Endothelial cell of umbilical vein (primary cell): ENCODE data around the gene COL7A1. TPM values are rescaled to one million over a fixed set of nuclear protein-coding genes. Genes with fewer than 3 reads are reported as not detected.

Experiments used
- BruUV-seq: library from RNA; stranded (reverse); fragments of 400-500 nt; replicated peaks from 2 replicates; lab custom pipeline; 2021; lab: Mats Ljungman, UMichigan
- CTCF ChIA-PET: fragments of 300-600, 350-600 bp; sonication (Branson Sonifier 250); formaldehyde crosslinking; loops from one replicate; lab custom pipeline; 2021; ENCODE audit warnings: antibody characterized with exemption, inconsistent platforms; lab: Charles Lee
- POLR2A ChIA-PET: fragments of 300-600, 350-600 bp; sonication (Branson Sonifier 250); formaldehyde crosslinking; loops from one replicate; lab custom pipeline; 2021; ENCODE audit warnings: antibody characterized with exemption, inconsistent platforms; lab: Charles Lee
- DNase-seq: peaks from one replicate; pipeline ENCODE4 v3.0.0-alpha.2; 2011; ENCODE audit warnings: low read depth, low spot score
- FAIRE-seq: peaks from 2 replicates; lab custom pipeline; 2011; peaks lifted over from hg19 to GRCh38; lab: Jason Lieb, UNC
- H2AFZ ChIP-seq: 2 replicates; pipeline ENCODE4 v1.6.0; 2012; ENCODE audit warnings: low read depth, low read length, control low read depth, inconsistent platforms
- H3K27ac ChIP-seq: 2 replicates; pipeline ENCODE4 v1.5.1; 2011; ENCODE audit warnings: low read depth, mild to moderate bottlenecking, control low read depth, low read length, moderate library complexity; ENCODE audit not compliant: insufficient read depth
- H3K27me3 ChIP-seq, 2 experiments: 2 replicates each; pipeline versions ENCODE4 v1.6.0 to v1.6.1; 2011; ENCODE audit warnings: low read length in 2 of 2, mixed read lengths in 1 of 2; ENCODE audit not compliant: control insufficient read depth in 2 of 2, insufficient read depth in 2 of 2
- H3K36me3 ChIP-seq, 2 experiments: 2 replicates in 1 of 2; 3 replicates in 1 of 2; pipeline ENCODE4 v1.5.1; 2011; ENCODE audit warnings: low read length in 2 of 2, mild to moderate bottlenecking in 1 of 2, moderate library complexity in 1 of 2; ENCODE audit not compliant: control insufficient read depth in 2 of 2, insufficient read depth in 2 of 2; ENCODE audit errors: extremely low read depth in 1 of 2
- H3K4me1 ChIP-seq: 3 replicates; pipeline ENCODE4 v1.5.1; 2011; ENCODE audit warnings: mild to moderate bottlenecking, low read length; ENCODE audit not compliant: control insufficient read depth, insufficient read depth; ENCODE audit errors: extremely low read depth
- H3K4me2 ChIP-seq: 2 replicates; pipeline ENCODE4 v1.6.1; 2011; ENCODE audit warnings: low read length, control low read depth, mixed read lengths; ENCODE audit not compliant: insufficient read depth
- H3K4me3 ChIP-seq, 3 experiments: fragments of 200-600 bp in 1 of 3; sonication (generic), shearing (Covaris generic) in 1 of 3; replicated peaks in 1 of 3; 2 replicates each; pipeline ENCODE4 v1.5.1; 2011 to 2016; ENCODE audit warnings: control low read depth in 3 of 3, low read length in 3 of 3, mild to moderate bottlenecking in 2 of 3, inconsistent platforms in 1 of 3, low read depth in 1 of 3, moderate library complexity in 1 of 3; ENCODE audit not compliant: insufficient read depth in 1 of 3
- H3K79me2 ChIP-seq: 2 replicates; pipeline ENCODE4 v1.6.0; 2012; ENCODE audit warnings: low read length, inconsistent platforms; ENCODE audit not compliant: control insufficient read depth, insufficient read depth
- H3K9ac ChIP-seq: replicated peaks from 2 replicates; pipeline ENCODE3; 2011; ENCODE audit warnings: low read length, control low read depth; ENCODE audit not compliant: insufficient read depth; ENCODE audit errors: extremely low read depth
- H3K9me1 ChIP-seq: replicated peaks from 3 replicates; pipeline ENCODE4 v1.6.0; 2011; ENCODE audit warnings: mild to moderate bottlenecking, low read length; ENCODE audit not compliant: control insufficient read depth, insufficient read depth; ENCODE audit errors: extremely low read depth
- H3K9me3 ChIP-seq: replicated peaks from 2 replicates; pipeline ENCODE4 v1.5.1; 2012; ENCODE audit warnings: low read length, inconsistent platforms; ENCODE audit not compliant: control insufficient read depth, insufficient read depth
- H4K20me1 ChIP-seq: replicated peaks from 2 replicates; pipeline ENCODE3; 2011; ENCODE audit warnings: mild to moderate bottlenecking, low read length; ENCODE audit not compliant: control insufficient read depth, insufficient read depth; ENCODE audit errors: extremely low read depth
- EZH2 ChIP-seq: IDR thresholded peaks from 2 replicates; pipeline ENCODE4 v1.6.1; 2012; ENCODE audit warnings: borderline replicate concordance, low read depth, mild to moderate bottlenecking, moderate library complexity, low read length, inconsistent platforms; ENCODE audit not compliant: severe bottlenecking
- FOS ChIP-seq: IDR thresholded peaks from 2 replicates; pipeline ENCODE4 v1.6.1; 2011; ENCODE audit warnings: mild to moderate bottlenecking, low read length, moderate library complexity, borderline replicate concordance; ENCODE audit not compliant: insufficient read depth
- GATA2 ChIP-seq: IDR thresholded peaks from 2 replicates; pipeline ENCODE4 v1.7.0; 2011; ENCODE audit warnings: low read depth, mild to moderate bottlenecking, moderate library complexity, mixed read lengths, low read length; ENCODE audit not compliant: insufficient read length, insufficient read depth
- JUN ChIP-seq: IDR thresholded peaks from 2 replicates; pipeline ENCODE4 v1.6.1; 2011; ENCODE audit warnings: borderline replicate concordance, low read depth; ENCODE audit not compliant: insufficient read length, insufficient read depth
- MYC ChIP-seq: IDR thresholded peaks from one replicate; pipeline ENCODE4 v1.6.1; 2011; ENCODE audit warnings: mild to moderate bottlenecking, low read depth, low read length
- POLR2A ChIP-seq: IDR thresholded peaks from 2 replicates; pipeline ENCODE4 v1.6.1; 2012; ENCODE audit warnings: low read depth, mild to moderate bottlenecking, control low read depth, low read length
- POLR2AphosphoS5 ChIP-seq: IDR thresholded peaks from 2 replicates; pipeline ENCODE4 v1.6.1; 2012; ENCODE audit warnings: low read depth, mild to moderate bottlenecking, control low read depth, low read length, moderate library complexity; ENCODE audit not compliant: insufficient read depth
- dilution Hi-C: fragments of 300-500 bp; cut with MboI; formaldehyde crosslinking; loops from one replicate; pipeline ENCODE4 v1.15.0; 2019; ENCODE audit warnings: low sequenced_read_pairs; ENCODE audit not compliant: extremely low pct_ligation_motif_present
- intact Hi-C: fragments of 100-400 bp; cut with micrococcal nuclease; formaldehyde crosslinking; loops from one replicate; pipeline ENCODE4 v1.10.0; 2022
- polyA plus RNA-seq, 4 experiments: library from polyadenylated mRNA; depleted of rRNA in 3 of 4; stranded (reverse) in 3 of 4; unstranded in 1 of 4; fragments of >200 nt; gene quantifications; 2 replicates each; pipeline versions ENCODE4 v1.2.1 to v1.2.3, GENCODE V29; 2011 to 2012; ENCODE audit warnings: missing spikeins in 1 of 4
- total RNA-seq: library from RNA; stranded (reverse); gene quantifications from 2 replicates; pipeline ENCODE4 v1.2.3, GENCODE V29; 2021
- TF ChIP-seq, protein P1 (sequence below), 2 donors: IDR thresholded peaks; 1 replicate in 1 of 2; 2 replicates in 1 of 2; pipeline ENCODE4 v1.5.1; 2011; ENCODE audit warnings: low read length in 2 of 2, mild to moderate bottlenecking in 2 of 2, moderate library complexity in 2 of 2, control low read depth in 1 of 2, inconsistent platforms in 1 of 2, low read depth in 1 of 2; ENCODE audit not compliant: insufficient read depth in 1 of 2; ENCODE audit errors: extremely low read depth in 1 of 2
- TF ChIP-seq, protein P2 (sequence below): IDR thresholded peaks from 2 replicates; pipeline ENCODE4 v1.6.1; 2011; ENCODE audit not compliant: insufficient read depth, insufficient read length

COL7A1 gene
- total and polyA plus RNA-seq, 2 donors (not counting 3 experiments of a cell fraction or from before 2014, with no cell fraction given) = 0.55 to 1.9 TPM

DNA sequence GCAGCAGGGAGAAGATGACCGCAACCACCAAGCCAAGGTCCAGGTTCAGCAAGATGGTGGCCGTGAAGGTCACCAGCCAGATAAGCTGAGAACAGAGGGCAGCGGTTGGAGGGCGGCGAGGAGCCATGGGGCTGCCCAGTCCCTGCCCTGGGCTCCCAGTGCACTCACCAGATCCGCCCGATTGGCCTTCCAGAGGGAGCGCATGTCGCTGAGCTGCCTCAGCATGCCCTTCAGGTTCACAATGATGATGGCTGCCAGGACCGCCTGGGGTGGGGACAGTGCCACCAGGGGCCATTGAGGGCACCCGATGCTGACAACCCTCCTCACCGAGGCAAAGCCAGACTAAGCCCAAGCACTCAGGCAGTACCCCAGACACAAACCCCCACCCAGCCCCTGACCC, 34.8 kb upstream of the COL7A1 start:
- Histone ChIP-seq H2AFZ (no peak overlapping the region), H3K4me2 (no peak overlapping the region), H3K36me3 (peaks cover 0 to 41% of the 10 kb centered on the region in 2 experiments), H4K20me1 (no peaks in the 10 kb centered on the region), H3K27me3 (no peaks in the 10 kb centered on the region), H3K9me1 (no peaks in the 10 kb centered on the region), H3K9ac (no peak overlapping the region), H3K9me3 (no peaks in the 10 kb centered on the region), H3K27ac (no peak overlapping the region), H3K4me3 (no peak overlapping the region), H3K79me2 (no peaks in the 10 kb centered on the region), H3K4me1 (peaks cover 3% of the 10 kb centered on the region)
- TF ChIP-seq, protein P1, sequence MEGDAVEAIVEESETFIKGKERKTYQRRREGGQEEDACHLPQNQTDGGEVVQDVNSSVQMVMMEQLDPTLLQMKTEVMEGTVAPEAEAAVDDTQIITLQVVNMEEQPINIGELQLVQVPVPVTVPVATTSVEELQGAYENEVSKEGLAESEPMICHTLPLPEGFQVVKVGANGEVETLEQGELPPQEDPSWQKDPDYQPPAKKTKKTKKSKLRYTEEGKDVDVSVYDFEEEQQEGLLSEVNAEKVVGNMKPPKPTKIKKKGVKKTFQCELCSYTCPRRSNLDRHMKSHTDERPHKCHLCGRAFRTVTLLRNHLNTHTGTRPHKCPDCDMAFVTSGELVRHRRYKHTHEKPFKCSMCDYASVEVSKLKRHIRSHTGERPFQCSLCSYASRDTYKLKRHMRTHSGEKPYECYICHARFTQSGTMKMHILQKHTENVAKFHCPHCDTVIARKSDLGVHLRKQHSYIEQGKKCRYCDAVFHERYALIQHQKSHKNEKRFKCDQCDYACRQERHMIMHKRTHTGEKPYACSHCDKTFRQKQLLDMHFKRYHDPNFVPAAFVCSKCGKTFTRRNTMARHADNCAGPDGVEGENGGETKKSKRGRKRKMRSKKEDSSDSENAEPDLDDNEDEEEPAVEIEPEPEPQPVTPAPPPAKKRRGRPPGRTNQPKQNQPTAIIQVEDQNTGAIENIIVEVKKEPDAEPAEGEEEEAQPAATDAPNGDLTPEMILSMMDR (IDR thresholded peaks at IDR 0.05; ENCODE audit: extremely low read depth in 1 of 2, insufficient read depth in 1 of 2, low read depth in 1 of 2, low read length in 2 of 2) = no peak
- TF ChIP-seq EZH2 (no peak), MYC (no peak), POLR2A (no peak)
- POLR2A ChIA-PET = no interaction called here
- CTCF ChIA-PET = no interaction called here
- no peak for DNase-seq
- FAIRE-seq = no peak
- dilution Hi-C loops = no loop called here
- no TSS peak for BruUV-seq
- intact Hi-C loops = no loop called here

DNA sequence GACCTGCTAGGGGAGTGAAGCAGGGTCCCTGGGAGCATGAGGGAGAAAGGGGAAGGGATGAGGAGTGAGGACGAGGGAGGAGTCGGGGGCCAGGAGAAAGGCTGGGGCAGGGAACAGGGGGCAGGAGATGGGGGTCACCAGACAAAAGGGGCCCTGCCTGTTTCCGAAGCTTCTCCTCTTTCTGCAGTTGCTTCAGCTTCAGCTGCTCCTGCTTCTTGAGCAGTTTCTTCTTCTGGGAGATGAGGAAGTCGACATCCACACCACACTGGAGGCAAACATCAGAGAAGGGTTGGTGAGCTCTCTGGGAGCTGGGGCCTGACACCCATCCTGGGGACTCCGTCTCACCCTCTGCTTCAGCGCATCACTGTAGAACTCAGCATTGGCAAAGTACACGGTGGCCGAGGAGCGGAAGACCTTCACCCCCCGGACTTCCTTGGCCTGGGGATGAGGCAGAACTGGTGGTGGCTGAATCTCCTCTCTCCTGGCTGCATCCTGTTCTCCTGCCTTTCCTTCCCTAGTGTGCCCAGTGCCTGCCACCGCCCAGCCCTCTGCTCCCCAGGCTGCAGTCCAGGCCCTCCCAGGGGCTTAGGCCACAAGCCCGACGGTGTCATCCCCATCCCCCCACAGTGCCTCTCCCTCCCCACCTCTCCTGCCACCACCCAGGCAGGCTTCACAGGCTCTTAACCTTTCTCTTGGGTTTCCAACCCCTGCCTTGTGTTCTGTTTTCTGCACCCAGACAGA, 33.3 kb upstream of the COL7A1 start:
- Histone ChIP-seq H3K27me3 (no peaks in the 10 kb centered on the region), H3K36me3 (peaks cover 0 to 39% of the 10 kb centered on the region in 2 experiments), H4K20me1 (no peaks in the 10 kb centered on the region), H2AFZ (no peak overlapping the region), H3K4me1 (no peaks in the 10 kb centered on the region), H3K9me1 (no peaks in the 10 kb centered on the region), H3K9ac (no peak overlapping the region), H3K9me3 (no peaks in the 10 kb centered on the region), H3K4me2 (no peak overlapping the region), H3K27ac (no peak overlapping the region), H3K79me2 (no peaks in the 10 kb centered on the region), H3K4me3 (no peak overlapping the region)
- ChIA-PET POLR2A (no interaction called here), CTCF (no interaction called here)
- intact Hi-C loops (no loop called here), dilution Hi-C loops (no loop called here)
- BruUV-seq = no TSS peak
- TF ChIP-seq EZH2 = no peak
- TF ChIP-seq, protein P1 (IDR thresholded peaks at IDR 0.05; ENCODE audit: extremely low read depth in 1 of 2, insufficient read depth in 1 of 2, low read depth in 1 of 2, low read length in 2 of 2) = no peak
- TF ChIP-seq POLR2A = no peak
- no peak for TF ChIP-seq MYC
- TF ChIP-seq, protein P2, sequence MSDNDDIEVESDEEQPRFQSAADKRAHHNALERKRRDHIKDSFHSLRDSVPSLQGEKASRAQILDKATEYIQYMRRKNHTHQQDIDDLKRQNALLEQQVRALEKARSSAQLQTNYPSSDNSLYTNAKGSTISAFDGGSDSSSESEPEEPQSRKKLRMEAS = no peak
- TF ChIP-seq JUN = no peak
- TF ChIP-seq POLR2AphosphoS5 = no peak
- no peak for TF ChIP-seq FOS
- no peak for TF ChIP-seq GATA2
- FAIRE-seq (no peak), DNase-seq (no peak)
